ENCODE data around the gene CHRNA4. TPM values are rescaled to one million over a fixed set of nuclear protein-coding genes. Genes with fewer than 3 reads are reported as not detected.

CHRNA4 gene
- total and polyA plus RNA-seq, 9 of the 15 experiments (the other 6 are each of a cell fraction or from before 2014, with no cell fraction given), result not detected

DNA sequence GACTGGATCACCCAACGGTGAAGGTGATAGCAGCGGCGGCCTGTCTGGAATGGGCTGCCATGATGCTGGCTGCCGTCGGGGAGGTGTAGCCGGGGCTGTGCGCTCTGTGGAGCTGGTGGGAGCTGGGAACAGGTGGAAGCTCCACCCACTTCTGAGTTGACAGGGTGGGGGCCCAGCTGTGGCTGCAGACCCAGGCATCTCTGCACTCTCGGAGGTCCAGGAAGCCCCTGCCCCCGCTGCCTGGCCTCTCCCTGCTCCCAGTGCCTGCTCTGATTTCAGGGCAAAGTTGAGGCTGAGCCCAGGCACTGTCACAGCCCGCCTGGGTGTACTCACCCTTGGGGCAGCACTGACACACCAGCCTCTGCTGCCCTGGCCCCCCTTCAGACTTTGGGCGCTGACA lies 18.1 kb upstream of the CHRNA4 start:
- in situ Hi-C loops (cut with MboI) (no loop called here), intact Hi-C loops (cut with micrococcal nuclease) (no loop called here)
- DNase-seq (ENCODE audit: extremely low read depth in 1 of 4, low spot score in 3 of 4) (no peak), ATAC-seq (no peak), FAIRE-seq (no peak)
- no peak overlapping the region for H3K27ac ChIP-seq (ENCODE audit: extremely low read depth, low read depth, low read length)
- H3K27me3 ChIP-seq (ENCODE audit: control insufficient read depth in 2 of 2, insufficient read depth in 2 of 2, low read length in 2 of 2), result peaks cover 0 to 47% of the 10 kb centered on the region in 2 experiments; a peak in 2 of 5 replicates
- POLR2A ChIA-PET, result interaction anchor here (1.3 kb wide), 1 partner anchor 12 kb away, joined by 3 read pairs; no protein-coding TSS in a partner anchor
- H3K9me1 ChIP-seq (ENCODE audit: control insufficient read depth, insufficient read depth, low read length), result no peaks in the 10 kb centered on the region
- peaks cover 0 to 8% of the 10 kb centered on the region in 2 experiments; a peak in 2 of 5 replicates for H3K4me1 ChIP-seq (replicated peaks in 1 of 2; ENCODE audit: control insufficient read depth in 2 of 2, insufficient read depth in 2 of 2, low read length in 2 of 2)
- BruUV-seq (replicated peaks), result no TSS peak
- no peak overlapping the region for H2AFZ ChIP-seq (ENCODE audit: low read depth, low read length)
- H3K4me2 ChIP-seq (ENCODE audit: insufficient read depth, low read length), result no peak overlapping the region
- no peaks in the 10 kb centered on the region for H3K36me3 ChIP-seq (ENCODE audit: control insufficient read depth, insufficient read depth, low read length)
- 0% methylated on average over 9 of the region's 11 CpGs for WGBS (ENCODE audit: insufficient coverage, low coverage, missing lambda C conversion rate)
- CTCF ChIA-PET (ENCODE audit: low intra/inter-chr PET ratio), result no interaction called here
- no peaks in the 10 kb centered on the region for H3K9me3 ChIP-seq (replicated peaks; ENCODE audit: control insufficient read depth, insufficient read depth, low read depth, low read length)
- H3K4me3 ChIP-seq, result no peak overlapping the region
- no peak overlapping the region for H3K9ac ChIP-seq (ENCODE audit: insufficient read depth in 1 of 2, low read depth in 2 of 2, low read length in 2 of 2)
- TF ChIP-seq ATF7 (IDR thresholded peaks at IDR 0.05), result no peak
- no peaks in the 10 kb centered on the region; the same call in 1 of the 2 replicates for H4K20me1 ChIP-seq (replicated peaks; ENCODE audit: control insufficient read depth, insufficient read depth, low read length)
- no peaks in the 10 kb centered on the region for H3K79me2 ChIP-seq (ENCODE audit: control insufficient read depth, insufficient read depth, low read length)

DNA sequence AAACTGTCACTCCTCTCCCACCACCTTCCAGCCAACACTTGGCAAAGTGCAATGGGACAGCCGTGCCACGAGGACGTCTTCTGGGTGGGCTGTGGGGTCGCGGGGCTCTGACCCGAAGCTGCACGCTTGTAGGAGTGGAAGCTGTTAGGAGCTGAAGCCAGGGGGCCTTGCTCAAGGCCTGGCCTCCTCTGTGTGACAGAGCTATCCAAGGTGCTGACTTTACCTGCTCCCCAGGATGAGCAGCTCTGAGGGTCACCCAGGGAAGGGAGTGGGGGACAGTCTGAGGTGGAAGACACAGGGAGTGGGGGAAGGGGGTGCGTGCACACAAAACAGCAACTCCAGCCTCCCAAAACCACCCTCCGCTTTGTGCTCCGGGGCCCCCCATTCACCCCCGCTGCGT lies 17.5 kb upstream of the CHRNA4 start:
- H4K20me1 ChIP-seq (replicated peaks; ENCODE audit: control insufficient read depth, insufficient read depth, low read length), result no peaks in the 10 kb centered on the region; the same call in 1 of the 2 replicates
- no peak for FAIRE-seq
- peak in 1 of 4 experiments; percentile 24 for DNase-seq (ENCODE audit: extremely low read depth in 1 of 4, low spot score in 3 of 4)
- no peak overlapping the region for H3K27ac ChIP-seq (ENCODE audit: extremely low read depth, low read depth, low read length)
- no peaks in the 10 kb centered on the region for H3K36me3 ChIP-seq (ENCODE audit: control insufficient read depth, insufficient read depth, low read length)
- H2AFZ ChIP-seq (ENCODE audit: low read depth, low read length), result no peak overlapping the region
- CTCF ChIA-PET (ENCODE audit: low intra/inter-chr PET ratio), result no interaction called here
- intact Hi-C loops (cut with micrococcal nuclease), result no loop called here
- in situ Hi-C loops (cut with MboI), result no loop called here
- peaks cover 3 to 53% of the 10 kb centered on the region in 2 experiments; a peak in 4 of 5 replicates for H3K27me3 ChIP-seq (ENCODE audit: control insufficient read depth in 2 of 2, insufficient read depth in 2 of 2, low read length in 2 of 2)
- H3K4me1 ChIP-seq (replicated peaks in 1 of 2; ENCODE audit: control insufficient read depth in 2 of 2, insufficient read depth in 2 of 2, low read length in 2 of 2), result peaks cover 0 to 8% of the 10 kb centered on the region in 2 experiments; a peak in 2 of 5 replicates
- POLR2A ChIA-PET, result interaction anchor here (0.5 to 1.3 kb wide), 2 partner anchors 11 to 31 kb away, joined by 3 read pairs; no protein-coding TSS in a partner anchor
- H3K9me1 ChIP-seq (ENCODE audit: control insufficient read depth, insufficient read depth, low read length), result no peaks in the 10 kb centered on the region
- no peaks in the 10 kb centered on the region for H3K9me3 ChIP-seq (replicated peaks; ENCODE audit: control insufficient read depth, insufficient read depth, low read depth, low read length)
- H3K9ac ChIP-seq (ENCODE audit: insufficient read depth in 1 of 2, low read depth in 2 of 2, low read length in 2 of 2), result no peak overlapping the region
- WGBS (ENCODE audit: insufficient coverage, low coverage, missing lambda C conversion rate), result 5% methylated on average over 12 of the region's 12 CpGs
- no peaks in the 10 kb centered on the region for H3K79me2 ChIP-seq (ENCODE audit: control insufficient read depth, insufficient read depth, low read length)
- ATAC-seq, result peak; percentile 60
- H3K4me3 ChIP-seq, result no peak overlapping the region
- no peak overlapping the region for H3K4me2 ChIP-seq (ENCODE audit: insufficient read depth, low read length)
- no TSS peak for BruUV-seq (replicated peaks)
- TF ChIP-seq EHMT2 (IDR thresholded peaks at IDR 0.05), result peak; percentile 90
- TF ChIP-seq, protein P1, sequence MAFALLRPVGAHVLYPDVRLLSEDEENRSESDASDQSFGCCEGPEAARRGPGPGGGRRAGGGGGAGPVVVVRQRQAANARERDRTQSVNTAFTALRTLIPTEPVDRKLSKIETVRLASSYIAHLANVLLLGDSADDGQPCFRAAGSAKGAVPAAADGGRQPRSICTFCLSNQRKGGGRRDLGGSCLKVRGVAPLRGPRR (CRISPR knock-in tag; IDR thresholded peaks at IDR 0.05), result no peak
- no peak for TF ChIP-seq LARP7 (IDR thresholded peaks at IDR 0.05)
- TF ChIP-seq, protein P2, sequence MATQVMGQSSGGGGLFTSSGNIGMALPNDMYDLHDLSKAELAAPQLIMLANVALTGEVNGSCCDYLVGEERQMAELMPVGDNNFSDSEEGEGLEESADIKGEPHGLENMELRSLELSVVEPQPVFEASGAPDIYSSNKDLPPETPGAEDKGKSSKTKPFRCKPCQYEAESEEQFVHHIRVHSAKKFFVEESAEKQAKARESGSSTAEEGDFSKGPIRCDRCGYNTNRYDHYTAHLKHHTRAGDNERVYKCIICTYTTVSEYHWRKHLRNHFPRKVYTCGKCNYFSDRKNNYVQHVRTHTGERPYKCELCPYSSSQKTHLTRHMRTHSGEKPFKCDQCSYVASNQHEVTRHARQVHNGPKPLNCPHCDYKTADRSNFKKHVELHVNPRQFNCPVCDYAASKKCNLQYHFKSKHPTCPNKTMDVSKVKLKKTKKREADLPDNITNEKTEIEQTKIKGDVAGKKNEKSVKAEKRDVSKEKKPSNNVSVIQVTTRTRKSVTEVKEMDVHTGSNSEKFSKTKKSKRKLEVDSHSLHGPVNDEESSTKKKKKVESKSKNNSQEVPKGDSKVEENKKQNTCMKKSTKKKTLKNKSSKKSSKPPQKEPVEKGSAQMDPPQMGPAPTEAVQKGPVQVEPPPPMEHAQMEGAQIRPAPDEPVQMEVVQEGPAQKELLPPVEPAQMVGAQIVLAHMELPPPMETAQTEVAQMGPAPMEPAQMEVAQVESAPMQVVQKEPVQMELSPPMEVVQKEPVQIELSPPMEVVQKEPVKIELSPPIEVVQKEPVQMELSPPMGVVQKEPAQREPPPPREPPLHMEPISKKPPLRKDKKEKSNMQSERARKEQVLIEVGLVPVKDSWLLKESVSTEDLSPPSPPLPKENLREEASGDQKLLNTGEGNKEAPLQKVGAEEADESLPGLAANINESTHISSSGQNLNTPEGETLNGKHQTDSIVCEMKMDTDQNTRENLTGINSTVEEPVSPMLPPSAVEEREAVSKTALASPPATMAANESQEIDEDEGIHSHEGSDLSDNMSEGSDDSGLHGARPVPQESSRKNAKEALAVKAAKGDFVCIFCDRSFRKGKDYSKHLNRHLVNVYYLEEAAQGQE (IDR thresholded peaks at IDR 0.05; ENCODE audit: borderline replicate concordance), result peak; percentile 95
- TF ChIP-seq, protein P2 (CRISPR knock-in tag; IDR thresholded peaks at IDR 0.05; ENCODE audit: low read depth), result no peak; the same call in 1 of the 2 replicates

Measured in K562 (cell line).